Ascending aorta (tissue), 2 donors: ENCODE measurements around the gene CSNK2A2. TPM values are rescaled to one million over a fixed set of nuclear protein-coding genes. Genes with fewer than 3 reads are reported as not detected.
A peak's percentile ranks its signal among the peaks of the same experiment; 100 is the strongest.

Experiments
- DNase-seq, 2 donors: peaks; one replicate each; pipeline ENCODE4 v3.0.0-alpha.2; 2019; ENCODE audit warnings: low spot score in 2 of 2
- H3K27ac ChIP-seq, 2 donors: fragments of 200-600 bp; sonication (generic); one replicate each; pipeline ENCODE4 v1.5.1; 2016 to 2017; ENCODE audit warnings: mild to moderate bottlenecking in 1 of 2
- H3K27me3 ChIP-seq: fragments of 200-600 bp; sonication (generic); one replicate; pipeline ENCODE4 v1.5.1; 2017
- H3K36me3 ChIP-seq, 2 donors: fragments of 200-600 bp; sonication (generic); one replicate each; pipeline ENCODE4 v1.5.1; 2016
- H3K4me1 ChIP-seq, 2 donors: fragments of 200-600 bp; sonication (generic); one replicate each; pipeline ENCODE4 v1.5.1; 2016 to 2017; ENCODE audit warnings: mild to moderate bottlenecking in 1 of 2
- H3K4me3 ChIP-seq, 2 donors: fragments of 200-600 bp; sonication (generic); one replicate each; pipeline ENCODE4 v1.5.1; 2016 to 2017; ENCODE audit warnings: mild to moderate bottlenecking in 1 of 2
- H3K9me3 ChIP-seq, 2 donors: fragments of 200-600 bp; sonication (generic); one replicate each; pipeline ENCODE4 v1.5.1; 2016
- CTCF ChIP-seq, 3 experiments: fragments of 200-600 bp in 2 of 3; fragments of 450-650 bp in 1 of 3; sonication (generic) in 2 of 3; IDR thresholded peaks; one replicate each; pipeline ENCODE4 v1.5.1; 2016 to 2019; ENCODE audit warnings: antibody characterized with exemption in 3 of 3, mild to moderate bottlenecking in 1 of 3, moderate library complexity in 1 of 3
- intact Hi-C: fragments of 100-400 bp; cut with DNase I; formaldehyde crosslinking; loops from one replicate; pipeline ENCODE4 v1.15.1; 2023
- total RNA-seq: library from RNA; depleted of rRNA; stranded (reverse); fragments of >200 nt; gene quantifications from one replicate; pipeline ENCODE4 v1.1.0, GENCODE V29; 2016

CSNK2A2 gene
- total RNA-seq, 1 donor from 2014 or later: 14.5 TPM

- intact Hi-C loops: loop anchor here (5.0 kb wide), 3 partner anchors 71 to 589 kb away; partner anchors contain the start of genes CCDC102A and CSNK2A2
- H3K4me1 ChIP-seq: peaks cover 17 to 39% of the 10 kb centered on the region in 2 donors
- DNase-seq: no peak
- H3K36me3 ChIP-seq: no peaks in the 10 kb centered on the region
- peak overlapping the region; percentile 47 to 57 for H3K27ac ChIP-seq
- H3K4me3 ChIP-seq: peak overlapping the region in 1 of 2 donors; percentile 99
- TF ChIP-seq CTCF (IDR thresholded peaks at IDR 0.05): no peak
- no peaks in the 10 kb centered on the region for H3K27me3 ChIP-seq
- H3K9me3 ChIP-seq: no peaks in the 10 kb centered on the region
These were observed 71.4 kb downstream of the CSNK2A2 start for GRCh38 chr16:58126451-58126961.

GRCh38 chr16:58125781-58126335, 72.0 kb downstream of the CSNK2A2 start:
- peaks cover 17 to 46% of the 10 kb centered on the region in 2 donors for H3K4me1 ChIP-seq
- peak overlapping the region in 1 of 2 donors; percentile 47 for H3K27ac ChIP-seq
- no peak for DNase-seq
- no peaks in the 10 kb centered on the region for H3K27me3 ChIP-seq
- intact Hi-C loops: loop anchor here (5.0 kb wide), 3 partner anchors 71 to 589 kb away; partner anchors contain the start of genes CCDC102A and CSNK2A2
- H3K36me3 ChIP-seq: no peaks in the 10 kb centered on the region
- no peak overlapping the region for H3K4me3 ChIP-seq
- no peaks in the 10 kb centered on the region for H3K9me3 ChIP-seq
- TF ChIP-seq CTCF (IDR thresholded peaks at IDR 0.05): no peak

GRCh38 chr16:58125041-58125440, 72.9 kb downstream of the CSNK2A2 start:
- Histone ChIP-seq H3K4me1 (peaks cover 17 to 50% of the 10 kb centered on the region in 2 donors), H3K36me3 (no peaks in the 10 kb centered on the region), H3K4me3 (no peak overlapping the region), H3K27me3 (no peaks in the 10 kb centered on the region), H3K9me3 (no peaks in the 10 kb centered on the region), H3K27ac (no peak overlapping the region)
- TF ChIP-seq CTCF (IDR thresholded peaks at IDR 0.05): no peak
- intact Hi-C loops: loop anchor here (5.0 kb wide), 3 partner anchors 72 to 588 kb away; partner anchors contain the start of genes CCDC102A and CSNK2A2
- no peak for DNase-seq

GRCh38 chr16:58124601-58124915, 73.3 kb downstream of the CSNK2A2 start:
- intact Hi-C loops: no loop called here
- H3K4me1 ChIP-seq: peaks cover 17 to 50% of the 10 kb centered on the region in 2 donors
- no peak for DNase-seq
- H3K36me3 ChIP-seq: no peaks in the 10 kb centered on the region
- H3K4me3 ChIP-seq: no peak overlapping the region
- no peaks in the 10 kb centered on the region for H3K9me3 ChIP-seq
- no peak for TF ChIP-seq CTCF (IDR thresholded peaks at IDR 0.05)
- no peaks in the 10 kb centered on the region for H3K27me3 ChIP-seq
- H3K27ac ChIP-seq: no peak overlapping the region

GRCh38 chr16:58123896-58124600, 73.9 kb downstream of the CSNK2A2 start:
- no peaks in the 10 kb centered on the region for H3K27me3 ChIP-seq
- TF ChIP-seq CTCF (IDR thresholded peaks at IDR 0.05): no peak
- DNase-seq: no peak
- H3K4me1 ChIP-seq: peaks cover 17 to 55% of the 10 kb centered on the region in 2 donors
- no peaks in the 10 kb centered on the region for H3K9me3 ChIP-seq
- H3K27ac ChIP-seq: no peak overlapping the region
- intact Hi-C loops: no loop called here
- no peaks in the 10 kb centered on the region for H3K36me3 ChIP-seq
- no peak overlapping the region for H3K4me3 ChIP-seq
